Liver (tissue), 9 donors: ENCODE data around the gene GLIS1. TPM values are rescaled to one million over a fixed set of nuclear protein-coding genes. Genes with fewer than 3 reads are reported as not detected.

Experiments used
- DNase-seq: peaks from one replicate; pipeline ENCODE4 v3.0.0-alpha.2; 2017; ENCODE audit warnings: low spot score
- H3K27ac ChIP-seq, 2 donors: one replicate each; pipeline ENCODE4 v1.7.0; 2013; ENCODE audit warnings: inconsistent platforms in 2 of 2, low read length in 2 of 2, control low read depth in 1 of 2, low read depth in 1 of 2, mild to moderate bottlenecking in 1 of 2
- H3K27me3 ChIP-seq, 4 donors: one replicate each; pipeline versions ENCODE4 v1.6.1 to v1.7.0; 2013; ENCODE audit warnings: low read length in 3 of 4, inconsistent platforms in 1 of 4, mild to moderate bottlenecking in 1 of 4, moderate library complexity in 1 of 4; ENCODE audit not compliant: control insufficient read depth in 4 of 4, insufficient read depth in 4 of 4
- H3K36me3 ChIP-seq, 4 donors: one replicate each; pipeline versions ENCODE4 v1.6.1 to v1.7.0; 2013; ENCODE audit warnings: low read length in 3 of 4, mild to moderate bottlenecking in 3 of 4, low read depth in 1 of 4, moderate library complexity in 1 of 4; ENCODE audit not compliant: control insufficient read depth in 4 of 4, insufficient read depth in 3 of 4
- H3K4me1 ChIP-seq, 4 donors: one replicate each; pipeline versions ENCODE4 v1.6.1 to v1.7.0; 2013; ENCODE audit warnings: low read length in 3 of 4, mild to moderate bottlenecking in 3 of 4, moderate library complexity in 1 of 4; ENCODE audit not compliant: control insufficient read depth in 4 of 4, insufficient read depth in 4 of 4
- H3K4me3 ChIP-seq, 3 donors: one replicate each; pipeline versions ENCODE4 v1.6.1 to v1.7.0; 2013; ENCODE audit warnings: low read length in 3 of 3, control low read depth in 1 of 3, low read depth in 1 of 3, mild to moderate bottlenecking in 1 of 3
- H3K9ac ChIP-seq, 2 donors: one replicate each; pipeline ENCODE4 v1.7.0; 2013; ENCODE audit warnings: low read length in 2 of 2, mild to moderate bottlenecking in 2 of 2, moderate library complexity in 2 of 2, control low read depth in 1 of 2, low read depth in 1 of 2
- H3K9me3 ChIP-seq, 4 donors: one replicate each; pipeline versions ENCODE4 v1.6.1 to v1.7.0; 2013; ENCODE audit warnings: low read length in 3 of 4; ENCODE audit not compliant: control insufficient read depth in 4 of 4
- ATF3 ChIP-seq: IDR thresholded peaks from 2 replicates; pipeline ENCODE4 v1.6.1; 2016; ENCODE audit warnings: antibody characterized with exemption
- EGR1 ChIP-seq, 2 donors: IDR thresholded peaks; 2 replicates each; pipeline ENCODE4 v1.6.1; 2016 to 2018; ENCODE audit warnings: antibody characterized with exemption in 2 of 2, low read depth in 2 of 2
- FOXA1 ChIP-seq: IDR thresholded peaks from 2 replicates; pipeline ENCODE4 v1.6.1; 2016; ENCODE audit warnings: antibody characterized with exemption
- FOXA2 ChIP-seq: IDR thresholded peaks from 2 replicates; pipeline ENCODE4 v1.6.1; 2016; ENCODE audit warnings: antibody characterized with exemption
- GABPA ChIP-seq, 2 donors: IDR thresholded peaks in 1 of 2; conservative IDR thresholded peaks in 1 of 2; 2 replicates each; pipeline ENCODE4 v1.6.1; 2016; ENCODE audit warnings: antibody characterized with exemption in 2 of 2, mild to moderate bottlenecking in 1 of 2, moderate library complexity in 1 of 2
- HNF4A ChIP-seq, 2 donors: conservative IDR thresholded peaks; 2 replicates each; pipeline ENCODE4 v1.6.1; 2016; ENCODE audit warnings: antibody characterized with exemption in 2 of 2, mild to moderate bottlenecking in 2 of 2
- HNF4G ChIP-seq: IDR thresholded peaks from 2 replicates; pipeline ENCODE4 v1.6.1; 2016; ENCODE audit warnings: antibody characterized with exemption
- JUND ChIP-seq, 2 donors: IDR thresholded peaks; 2 replicates each; pipeline ENCODE4 v1.6.1; 2016; ENCODE audit warnings: antibody characterized with exemption in 2 of 2
- MAX ChIP-seq: IDR thresholded peaks from 2 replicates; pipeline ENCODE4 v1.6.1; 2016; ENCODE audit warnings: antibody characterized with exemption
- RAD21 ChIP-seq, 2 donors: IDR thresholded peaks; 2 replicates each; pipeline ENCODE4 v1.6.1; 2016; ENCODE audit warnings: antibody characterized with exemption in 2 of 2, mild to moderate bottlenecking in 2 of 2
- RXRA ChIP-seq, 2 donors: IDR thresholded peaks; 2 replicates each; pipeline ENCODE4 v1.6.1; 2017 to 2018; ENCODE audit warnings: antibody characterized with exemption in 2 of 2, mild to moderate bottlenecking in 1 of 2
- SP1 ChIP-seq: IDR thresholded peaks from 2 replicates; pipeline ENCODE4 v1.6.1; 2018; ENCODE audit warnings: antibody characterized with exemption, mild to moderate bottlenecking
- TAF1 ChIP-seq: conservative IDR thresholded peaks from 2 replicates; pipeline ENCODE4 v1.6.1; 2016; ENCODE audit warnings: antibody characterized with exemption, mild to moderate bottlenecking
- YY1 ChIP-seq: IDR thresholded peaks from 2 replicates; pipeline ENCODE4 v1.6.1; 2016; ENCODE audit warnings: antibody characterized with exemption, mild to moderate bottlenecking
- ZBTB33 ChIP-seq: IDR thresholded peaks from 2 replicates; pipeline ENCODE4 v1.6.1; 2016; ENCODE audit warnings: antibody characterized with exemption
- WGBS: extraction: QIAGEN DNeasy Blood & Tissue Kit; methylation state at CpG from one replicate; pipeline ENCODE4 v1.1.7; 2013; 5-methylcytosine and 5-hydroxymethylcytosine counted together
- polyA plus RNA-seq, 2 donors: library from polyadenylated mRNA; stranded (reverse) in 1 of 2; unstranded in 1 of 2; fragments of 200-250 nt in 1 of 2; fragments of >200 nt in 1 of 2; fragmentation: Nextera tagmentation in 1 of 2; extraction: Ambion mirVana in 1 of 2; gene quantifications; one replicate each; pipeline versions ENCODE4 v1.2.1 to v1.2.3, GENCODE V29; 2013 to 2015
- total RNA-seq, 2 donors: library from RNA; depleted of rRNA; stranded (reverse); fragments of >200 nt; gene quantifications; one replicate each; pipeline ENCODE4 v1.2.3, GENCODE V29; 2014
- donor health status: healthy.
- donor health status: healthy.
- donor health status: healthy.
- donor health status: healthy.
- donor health status: healthy.

The GLIS1 gene
- total and polyA plus RNA-seq, 4 donors: under 0.01 to 0.05 TPM; not detected in 2

DNA sequence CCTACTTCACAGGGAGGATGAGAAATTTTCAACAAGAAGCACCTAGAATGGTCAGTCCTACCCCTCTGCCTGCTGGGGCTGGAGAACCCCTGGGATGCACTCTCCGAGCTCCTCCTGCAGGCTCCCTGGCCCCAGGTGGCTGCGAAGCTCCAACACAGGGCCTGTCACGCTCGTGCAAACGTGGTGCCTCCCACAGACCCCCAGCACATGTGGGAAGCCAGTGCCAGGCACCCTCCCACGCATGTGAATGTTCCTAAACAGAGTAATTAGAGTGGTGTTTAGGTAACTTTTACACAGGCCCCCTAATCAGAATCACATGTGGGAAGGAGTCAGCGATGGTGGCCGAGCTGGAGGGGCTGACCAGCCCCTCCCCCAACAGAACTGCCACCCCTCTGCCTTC, 28.4 kb downstream of the GLIS1 start (continued):
- TF ChIP-seq ATF3: no peak
- no peak for TF ChIP-seq GABPA (IDR thresholded peaks at IDR 0.05 in 1 of 2, conservative IDR thresholded peaks at IDR 0.05 in 1 of 2)
- no peak for TF ChIP-seq HNF4G
- TF ChIP-seq HNF4A (conservative IDR thresholded peaks at IDR 0.05): no peak
- TF ChIP-seq EGR1 (IDR thresholded peaks at IDR 0.05; ENCODE audit: low read depth in 2 of 2): no peak
- no peak for TF ChIP-seq MAX

DNA sequence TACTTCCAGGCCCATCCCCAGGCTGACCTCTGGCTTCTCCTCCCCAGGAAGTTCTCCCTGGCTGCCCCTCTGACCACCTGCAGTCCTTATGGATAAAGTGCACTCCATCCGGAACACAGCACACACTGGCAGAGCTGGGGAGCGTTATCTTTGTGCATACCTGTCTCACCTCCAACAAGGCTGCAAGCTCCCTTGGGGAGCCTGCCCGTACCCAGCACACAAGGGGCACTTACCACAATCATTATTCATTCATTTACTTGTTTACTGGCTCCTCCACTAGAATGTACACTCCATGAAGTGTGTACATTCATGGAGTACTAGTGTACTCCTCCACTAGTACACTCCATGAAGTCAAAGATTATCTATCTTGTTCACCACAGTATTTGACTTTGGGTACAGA, 30.3 kb downstream of the GLIS1 start:
- no peaks in the 10 kb centered on the region for H3K36me3 ChIP-seq
- no peak overlapping the region for H3K4me3 ChIP-seq
- H3K9me3 ChIP-seq: no peaks in the 10 kb centered on the region
- no peaks in the 10 kb centered on the region for H3K4me1 ChIP-seq
- no peak overlapping the region for H3K9ac ChIP-seq
- 94% methylated on average over 3 of the region's 3 CpGs for WGBS
- no peak for DNase-seq
- no peak overlapping the region for H3K27ac ChIP-seq
- no peaks in the 10 kb centered on the region for H3K27me3 ChIP-seq
- TF ChIP-seq EGR1 (IDR thresholded peaks at IDR 0.05; ENCODE audit: low read depth in 2 of 2): no peak
- TF ChIP-seq GABPA (IDR thresholded peaks at IDR 0.05 in 1 of 2, conservative IDR thresholded peaks at IDR 0.05 in 1 of 2): no peak
- no peak for TF ChIP-seq TAF1
- no peak for TF ChIP-seq ATF3
- TF ChIP-seq HNF4G: no peak
- no peak for TF ChIP-seq FOXA2
- TF ChIP-seq YY1: no peak
- no peak for TF ChIP-seq RAD21 (IDR thresholded peaks at IDR 0.05)
- no peak for TF ChIP-seq FOXA1
- no peak for TF ChIP-seq HNF4A (conservative IDR thresholded peaks at IDR 0.05)
- TF ChIP-seq RXRA (IDR thresholded peaks at IDR 0.05): no peak
- no peak for TF ChIP-seq ZBTB33
- TF ChIP-seq JUND (IDR thresholded peaks at IDR 0.05): no peak

DNA sequence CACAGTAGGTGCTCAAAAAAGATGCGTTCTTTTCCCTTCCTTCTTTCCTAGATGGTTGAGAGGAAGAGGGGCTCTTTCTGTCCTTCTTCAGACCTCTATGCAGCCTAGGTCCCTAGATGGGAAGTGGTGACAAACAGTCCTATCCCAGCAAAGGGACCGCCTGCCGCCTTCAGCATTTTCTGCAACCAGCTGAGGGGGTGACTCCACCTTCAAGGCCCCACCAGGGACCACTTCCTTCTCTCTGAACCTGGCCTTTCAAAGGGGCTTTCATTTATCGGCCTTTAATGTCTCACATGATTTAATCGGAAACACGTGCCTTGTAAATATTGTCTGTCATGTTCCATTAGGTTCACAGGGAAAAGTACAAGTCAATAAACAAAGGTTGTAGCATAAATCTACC, 32.6 kb downstream of the GLIS1 start:
- Histone ChIP-seq H3K9me3 (no peaks in the 10 kb centered on the region), H3K27ac (no peak overlapping the region), H3K9ac (no peak overlapping the region), H3K4me3 (no peak overlapping the region), H3K27me3 (no peaks in the 10 kb centered on the region), H3K36me3 (no peaks in the 10 kb centered on the region), H3K4me1 (no peaks in the 10 kb centered on the region)
- WGBS: 41% methylated on average over 6 of the region's 6 CpGs
- DNase-seq: no peak
- TF ChIP-seq HNF4A (conservative IDR thresholded peaks at IDR 0.05): peak in 1 of 2 donors; percentile 21
- no peak for TF ChIP-seq SP1
- TF ChIP-seq ATF3: no peak
- TF ChIP-seq RXRA (IDR thresholded peaks at IDR 0.05): no peak
- TF ChIP-seq GABPA (IDR thresholded peaks at IDR 0.05 in 1 of 2, conservative IDR thresholded peaks at IDR 0.05 in 1 of 2): no peak
- TF ChIP-seq EGR1 (IDR thresholded peaks at IDR 0.05; ENCODE audit: low read depth in 2 of 2): no peak
